ENCODE results near the gene CETN3. TPM values are rescaled to one million over a fixed set of nuclear protein-coding genes. Genes with fewer than 3 reads are reported as not detected.

The CETN3 gene
- total and polyA plus RNA-seq, 2 of the 8 experiments (the other 6 are each of a cell fraction or from before 2014, with no cell fraction given) = 4.8 to 43.8 TPM

Other genes with a start within 250 kb of the CETN3 start
- 5.7 and 6.7 TPM in 2 replicates for gene MBLAC2, start 65.0 kb upstream of the CETN3 start, total RNA-seq (2021; fragmentation: NEBNext Ultra II Directional; extraction: Animal tissue kit (Norgen Biotek cat#: 25700))
- gene MBLAC2, start 65.0 kb upstream of the CETN3 start, polyA plus RNA-seq (2011; rRNA removed) = 2.8 and 4.8 TPM in 2 replicates
- gene POLR3G, start 65.1 kb upstream of the CETN3 start, total RNA-seq (2021; fragmentation: NEBNext Ultra II Directional; extraction: Animal tissue kit (Norgen Biotek cat#: 25700)) = 163 and 179 TPM in 2 replicates
- 119 and 149 TPM in 2 replicates for gene POLR3G, start 65.1 kb upstream of the CETN3 start, polyA plus RNA-seq (2011; rRNA removed)
- 14.9 TPM in 2 replicates for gene LYSMD3, start 119.8 kb upstream of the CETN3 start, total RNA-seq (2021; fragmentation: NEBNext Ultra II Directional; extraction: Animal tissue kit (Norgen Biotek cat#: 25700))
- gene LYSMD3, start 119.8 kb upstream of the CETN3 start, polyA plus RNA-seq (2011; rRNA removed) = 2.1 and 3.7 TPM in 2 replicates
- gene ADGRV1, start 149.0 kb upstream of the CETN3 start, total RNA-seq (2021; fragmentation: NEBNext Ultra II Directional; extraction: Animal tissue kit (Norgen Biotek cat#: 25700)) = 62.2 and 62.3 TPM in 2 replicates
- gene ADGRV1, start 149.0 kb upstream of the CETN3 start, polyA plus RNA-seq (2011; rRNA removed) = 40.6 and 53.1 TPM in 2 replicates

Data from H1 (cell line).